H9 (cell line): ENCODE data around the gene SRRD. TPM values are rescaled to one million over a fixed set of nuclear protein-coding genes. Genes with fewer than 3 reads are reported as not detected.
A peak's percentile ranks its signal among the peaks of the same experiment; 100 is the strongest.

ENCODE experiments used
- DNase-seq: peaks from one replicate; pipeline ENCODE4 v3.0.0-alpha.2; 2017
- H2AFZ ChIP-seq: one replicate; pipeline ENCODE4 v1.6.1; 2013; ENCODE audit warnings: mild to moderate bottlenecking, low read length, control low read depth, moderate library complexity
- H2AK5ac ChIP-seq: 2 replicates; pipeline ENCODE4 v1.6.1; 2013; ENCODE audit warnings: low read length, control low read depth, mixed read lengths; ENCODE audit not compliant: insufficient read length
- H2BK120ac ChIP-seq: one replicate; pipeline ENCODE4 v1.6.1; 2013; ENCODE audit warnings: low read depth, mild to moderate bottlenecking, low read length, control low read depth, inconsistent platforms; ENCODE audit not compliant: poor library complexity, severe bottlenecking
- H2BK12ac ChIP-seq: 2 replicates; pipeline ENCODE4 v1.6.1; 2013; ENCODE audit warnings: low read length, control low read depth, mixed read lengths, low read depth; ENCODE audit not compliant: insufficient read length
- H2BK15ac ChIP-seq: 2 replicates; pipeline ENCODE4 v1.6.1; 2013; ENCODE audit warnings: low read depth, low read length, control low read depth
- H2BK20ac ChIP-seq: one replicate; pipeline ENCODE4 v1.6.1; 2013; ENCODE audit warnings: low read depth, mild to moderate bottlenecking, low read length, control low read depth, inconsistent platforms; ENCODE audit not compliant: poor library complexity, severe bottlenecking
- H2BK5ac ChIP-seq: 2 replicates; pipeline ENCODE4 v1.6.1; 2013; ENCODE audit warnings: low read length, control low read depth, mixed read lengths; ENCODE audit not compliant: insufficient read length
- H3K14ac ChIP-seq: 2 replicates; pipeline ENCODE4 v1.6.1; 2013; ENCODE audit warnings: low read length, control low read depth; ENCODE audit not compliant: insufficient read depth
- H3K18ac ChIP-seq: 2 replicates; pipeline ENCODE4 v1.6.1; 2013; ENCODE audit warnings: low read depth, mild to moderate bottlenecking, mixed read lengths, low read length, control low read depth; ENCODE audit not compliant: insufficient read length
- H3K23ac ChIP-seq: 2 replicates; pipeline ENCODE4 v1.6.1; 2013; ENCODE audit warnings: low read length, control low read depth, mixed read lengths, low read depth; ENCODE audit not compliant: insufficient read length
- H3K23me2 ChIP-seq: 2 replicates; pipeline ENCODE4 v1.6.1; 2013; ENCODE audit warnings: low read depth, mild to moderate bottlenecking, mixed read lengths, low read length, control low read depth; ENCODE audit not compliant: insufficient read length, poor library complexity, severe bottlenecking
- H3K27ac ChIP-seq: 2 replicates; pipeline ENCODE4 v1.5.1; 2013; ENCODE audit warnings: low read length, control low read depth, mixed read lengths, low read depth; ENCODE audit not compliant: insufficient read length
- H3K27me3 ChIP-seq: 2 replicates; pipeline ENCODE4 v1.6.1; 2013; ENCODE audit warnings: low read length, control low read depth, inconsistent platforms; ENCODE audit not compliant: insufficient read depth
- H3K4ac ChIP-seq: 2 replicates; pipeline ENCODE4 v1.6.1; 2013; ENCODE audit warnings: low read depth, mild to moderate bottlenecking, control low read depth, inconsistent platforms, low read length, moderate library complexity
- H3K4me1 ChIP-seq: 2 replicates; pipeline ENCODE4 v1.6.1; 2013; ENCODE audit warnings: low read length, control low read depth, inconsistent platforms; ENCODE audit not compliant: insufficient read depth
- H3K4me2 ChIP-seq: 2 replicates; pipeline ENCODE4 v1.6.1; 2013; ENCODE audit warnings: low read length, control low read depth, mixed read lengths; ENCODE audit not compliant: insufficient read length, insufficient read depth
- H3K56ac ChIP-seq: 2 replicates; pipeline ENCODE4 v1.6.1; 2013; ENCODE audit warnings: low read depth, mild to moderate bottlenecking, mixed read lengths, low read length, control low read depth; ENCODE audit not compliant: insufficient read length
- H3K79me1 ChIP-seq: 2 replicates; pipeline ENCODE4 v1.6.1; 2013; ENCODE audit warnings: low read depth, mild to moderate bottlenecking, moderate library complexity, low read length, control low read depth, inconsistent platforms; ENCODE audit not compliant: insufficient read depth, poor library complexity, severe bottlenecking
- H3K79me2 ChIP-seq: 2 replicates; pipeline ENCODE4 v1.6.1; 2013; ENCODE audit warnings: low read length, control low read depth, inconsistent platforms; ENCODE audit not compliant: insufficient read depth
- H3K9ac ChIP-seq: 2 replicates; pipeline ENCODE4 v1.6.1; 2013; ENCODE audit warnings: low read length, control low read depth, mixed read lengths; ENCODE audit not compliant: insufficient read length; ENCODE audit errors: extremely low read depth
- H3K9me3 ChIP-seq: one replicate; pipeline ENCODE4 v1.6.1; 2013; ENCODE audit warnings: low read depth, low read length, inconsistent platforms; ENCODE audit not compliant: control insufficient read depth
- H3T11ph ChIP-seq: one replicate; pipeline ENCODE4 v1.6.1; 2013; ENCODE audit warnings: mild to moderate bottlenecking, low read length, control low read depth, inconsistent platforms
- H4K20me1 ChIP-seq: one replicate; pipeline ENCODE4 v1.6.1; 2013; ENCODE audit not compliant: control insufficient read depth, insufficient read length, insufficient read depth
- H4K5ac ChIP-seq: 2 replicates; pipeline ENCODE4 v1.6.1; 2013; ENCODE audit warnings: low read depth, mild to moderate bottlenecking, mixed read lengths, low read length, control low read depth; ENCODE audit not compliant: insufficient read length
- H4K8ac ChIP-seq: replicated peaks from 2 replicates; pipeline ENCODE4 v1.6.1; 2013; ENCODE audit warnings: low read length, control low read depth, mixed read lengths, low read depth; ENCODE audit not compliant: insufficient read length
- H4K91ac ChIP-seq: 2 replicates; pipeline ENCODE4 v1.6.1; 2013; ENCODE audit warnings: low read depth, mild to moderate bottlenecking, moderate library complexity, mixed read lengths, low read length, control low read depth; ENCODE audit not compliant: insufficient read length
- H3K27ac Mint-ChIP-seq, 3 experiments: 2 replicates in 2 of 3; 3 replicates in 1 of 3; pipeline ENCODE4 v1.8.0; 2020 to 2021; ENCODE audit warnings: mixed read lengths in 3 of 3, mild to moderate bottlenecking in 1 of 3, moderate library complexity in 1 of 3
- H3K27me3 Mint-ChIP-seq: 2 replicates; pipeline ENCODE4 v1.8.0; 2021; ENCODE audit warnings: low read depth, mild to moderate bottlenecking, moderate library complexity, mixed read lengths
- H3K36me3 Mint-ChIP-seq, 3 experiments: 2 replicates in 2 of 3; 3 replicates in 1 of 3; pipeline ENCODE4 v1.8.0; 2020 to 2021; ENCODE audit warnings: low read depth in 3 of 3, mixed read lengths in 3 of 3; ENCODE audit not compliant: insufficient read depth in 1 of 3
- H3K4me1 Mint-ChIP-seq, 2 experiments: 2 replicates each; pipeline ENCODE4 v1.8.0; 2020; ENCODE audit warnings: mixed read lengths in 2 of 2
- H3K4me3 Mint-ChIP-seq, 2 experiments: 2 replicates in 1 of 2; 3 replicates in 1 of 2; pipeline ENCODE4 v1.8.0; 2020 to 2021; ENCODE audit warnings: mild to moderate bottlenecking in 2 of 2, mixed read lengths in 2 of 2, moderate library complexity in 1 of 2
- H3K9me3 Mint-ChIP-seq, 2 experiments: 2 replicates in 1 of 2; 3 replicates in 1 of 2; pipeline ENCODE4 v1.8.0; 2020; ENCODE audit warnings: mild to moderate bottlenecking in 2 of 2, mixed read lengths in 2 of 2, moderate library complexity in 1 of 2
- WGBS: extraction: QIAGEN DNeasy Blood & Tissue Kit; methylation state at CpG from one replicate; pipeline ENCODE4 v1.1.7; 2013; ENCODE audit warnings: missing lambda C conversion rate, low lambda C conversion rate, mixed read lengths; ENCODE audit not compliant: insufficient read length; ENCODE audit errors: extremely low coverage; 5-methylcytosine and 5-hydroxymethylcytosine counted together
- total RNA-seq: library from RNA; stranded (reverse); gene quantifications from 2 replicates; pipeline ENCODE4 v1.2.1, GENCODE V29; 2021
- TF ChIP-seq, protein P1 (sequence below): fragments of 200-600 bp; sonication (generic); conservative IDR thresholded peaks from 3 replicates; pipeline ENCODE4 v1.8.0; 2021; ENCODE audit warnings: antibody characterized with exemption, mild to moderate bottlenecking

The SRRD gene
- total RNA-seq, 1 experiment from 2014 or later: 36.0 TPM

DNA sequence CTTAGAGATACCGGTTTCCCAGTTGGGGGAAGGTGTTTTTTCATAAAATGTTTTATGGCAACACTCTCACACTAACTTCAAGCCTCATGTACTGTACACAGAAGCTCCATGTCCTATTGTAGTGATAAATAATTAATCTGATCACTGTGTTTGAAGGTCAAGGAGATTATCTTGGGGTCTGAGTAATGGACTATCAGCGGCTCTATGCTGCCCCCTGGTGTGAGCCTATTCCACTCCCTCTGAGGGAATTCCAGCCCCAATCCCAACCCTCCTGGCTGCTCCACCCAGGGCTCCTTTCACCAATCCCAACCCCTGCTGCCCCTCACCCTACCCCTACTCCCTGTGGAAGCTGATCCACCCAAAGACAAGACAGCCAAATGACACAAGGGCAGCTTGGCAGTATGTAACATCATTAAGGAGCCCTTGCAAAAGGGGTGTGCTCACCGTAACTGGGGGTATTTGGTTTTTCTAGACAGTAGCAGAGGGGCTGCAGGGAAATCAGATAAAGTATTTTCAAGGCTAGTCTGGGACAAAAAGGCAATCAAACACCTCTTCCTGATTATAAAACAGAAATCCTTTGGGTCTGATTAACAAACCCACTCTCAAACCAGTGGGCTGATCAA lies 22.4 kb upstream of the SRRD start:
- Histone ChIP-seq H3K9me3 (no peaks in the 10 kb centered on the region), H2AK5ac (no peak overlapping the region), H3K23ac (no peak overlapping the region), H2BK12ac (no peak overlapping the region), H3T11ph (no peak overlapping the region), H3K9ac (no peak overlapping the region), H4K5ac (no peak overlapping the region), H3K4me2 (no peak overlapping the region), H3K23me2 (no peaks in the 10 kb centered on the region), H3K27me3 (no peaks in the 10 kb centered on the region), H3K27ac (no peak overlapping the region), H3K79me2 (no peaks in the 10 kb centered on the region; the same call in 1 of the 2 replicates), H3K4ac (no peak overlapping the region), H4K8ac (no peak overlapping the region), H2BK5ac (no peak overlapping the region), H2BK120ac (no peak overlapping the region), H3K56ac (no peak overlapping the region), H4K91ac (no peak overlapping the region), H2BK20ac (no peak overlapping the region), H3K14ac (no peak overlapping the region), H4K20me1 (no peaks in the 10 kb centered on the region), H2BK15ac (no peak overlapping the region), H3K18ac (no peak overlapping the region), H3K79me1 (no peaks in the 10 kb centered on the region), H3K4me1 (no peaks in the 10 kb centered on the region), H2AFZ (no peak overlapping the region)
- Mint-ChIP-seq H3K4me1 (peaks cover 5% of the 10 kb centered on the region in 2 experiments), H3K27me3 (no peaks in the 10 kb centered on the region), H3K27ac (peak overlapping the region in 2 of 3 experiments; percentile 49 to 79; a peak in 2 of 7 replicates), H3K9me3 (no peaks in the 10 kb centered on the region), H3K36me3 (peaks cover 25 to 66% (median 54%) of the 10 kb centered on the region in 3 experiments), H3K4me3 (no peak overlapping the region)
- no CpG with 5 or more reads among the region's 3 CpGs for WGBS
- peak; percentile 87 for DNase-seq
- TF ChIP-seq, protein P1, sequence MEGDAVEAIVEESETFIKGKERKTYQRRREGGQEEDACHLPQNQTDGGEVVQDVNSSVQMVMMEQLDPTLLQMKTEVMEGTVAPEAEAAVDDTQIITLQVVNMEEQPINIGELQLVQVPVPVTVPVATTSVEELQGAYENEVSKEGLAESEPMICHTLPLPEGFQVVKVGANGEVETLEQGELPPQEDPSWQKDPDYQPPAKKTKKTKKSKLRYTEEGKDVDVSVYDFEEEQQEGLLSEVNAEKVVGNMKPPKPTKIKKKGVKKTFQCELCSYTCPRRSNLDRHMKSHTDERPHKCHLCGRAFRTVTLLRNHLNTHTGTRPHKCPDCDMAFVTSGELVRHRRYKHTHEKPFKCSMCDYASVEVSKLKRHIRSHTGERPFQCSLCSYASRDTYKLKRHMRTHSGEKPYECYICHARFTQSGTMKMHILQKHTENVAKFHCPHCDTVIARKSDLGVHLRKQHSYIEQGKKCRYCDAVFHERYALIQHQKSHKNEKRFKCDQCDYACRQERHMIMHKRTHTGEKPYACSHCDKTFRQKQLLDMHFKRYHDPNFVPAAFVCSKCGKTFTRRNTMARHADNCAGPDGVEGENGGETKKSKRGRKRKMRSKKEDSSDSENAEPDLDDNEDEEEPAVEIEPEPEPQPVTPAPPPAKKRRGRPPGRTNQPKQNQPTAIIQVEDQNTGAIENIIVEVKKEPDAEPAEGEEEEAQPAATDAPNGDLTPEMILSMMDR: peak; percentile 84
